ENCODE measurements around the gene PIGR.

The PIGR gene

DNA sequence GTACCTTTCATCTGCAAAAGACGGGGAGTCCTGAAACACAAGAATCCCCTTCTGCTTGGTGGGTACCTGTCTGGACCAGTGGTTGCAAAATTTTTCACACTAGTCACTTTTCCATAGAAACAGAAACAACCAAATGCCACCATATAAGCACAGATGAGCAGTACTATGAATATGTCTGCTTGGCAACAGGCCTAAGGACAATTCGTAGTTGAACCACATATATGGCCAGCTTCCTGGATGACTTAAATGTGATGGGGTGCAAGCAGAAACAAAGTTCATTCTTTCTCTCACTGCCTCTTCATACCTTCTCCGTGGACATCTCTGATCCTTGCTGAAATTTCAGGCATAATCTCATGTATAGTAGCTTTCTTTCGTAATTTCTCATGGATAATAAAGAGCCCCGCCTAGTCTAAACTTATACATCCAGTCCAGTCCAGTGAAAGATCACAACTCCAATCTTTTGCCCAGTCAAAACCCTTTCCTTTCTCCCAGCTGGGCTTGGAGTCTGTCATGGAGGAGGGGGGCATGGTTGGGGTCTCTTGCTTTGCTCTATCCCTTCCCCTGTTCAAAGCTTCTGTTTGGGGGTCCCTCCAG is 16.9 kb upstream of the PIGR start:
- POLR2A ChIA-PET, result interaction anchor here (0.5 kb wide), 1 partner anchor 335 kb away, joined by 5 read pairs; no protein-coding TSS in a partner anchor
- WGBS (ENCODE audit: insufficient coverage), result 100% methylated on average over 5 of the region's 5 CpGs

DNA sequence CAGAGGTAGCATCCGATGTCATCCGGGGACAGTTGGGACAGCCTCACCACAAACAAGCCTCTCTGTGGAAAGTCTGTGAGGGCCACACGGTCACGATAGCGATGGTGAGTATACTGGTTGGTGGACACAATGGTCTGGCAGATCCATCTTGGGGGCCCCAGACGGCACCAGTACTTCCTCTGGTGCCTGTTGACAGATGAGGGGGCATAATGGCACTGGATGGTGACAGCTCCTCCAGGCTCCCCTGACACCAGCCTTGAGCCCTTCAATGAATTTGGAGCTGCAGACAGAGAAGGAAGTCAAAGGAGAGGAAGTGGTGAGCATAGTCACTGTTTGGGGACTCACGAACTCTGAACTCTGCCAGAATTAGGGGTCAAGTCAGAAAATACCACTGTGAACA is 16.0 kb upstream of the PIGR start:
- Histone ChIP-seq H3K4me1 (ENCODE audit: control extremely low read depth in 1 of 4, control insufficient read depth in 4 of 4, insufficient read depth in 4 of 4, low read length in 3 of 4) (peaks cover 6 to 44% (median 21%) of the 10 kb centered on the region in 4 experiments), H3K4me3 (ENCODE audit: control insufficient read depth in 1 of 7, extremely low read depth in 1 of 7, insufficient read depth in 4 of 7, low read depth in 2 of 7, low read length in 6 of 7) (no peak overlapping the region), H3K27me3 (replicated peaks in 2 of 5; ENCODE audit: control insufficient read depth in 4 of 5, insufficient read depth in 5 of 5, low read length in 4 of 5) (no peaks in the 10 kb centered on the region), H3K9me3 (ENCODE audit: control extremely low read depth in 1 of 5, control insufficient read depth in 4 of 5, insufficient read depth in 2 of 5, low read depth in 1 of 5, low read length in 4 of 5) (no peaks in the 10 kb centered on the region), H3K36me3 (ENCODE audit: control insufficient read depth in 4 of 4, insufficient read depth in 4 of 4, low read length in 3 of 4) (no peaks in the 10 kb centered on the region), H3K27ac (ENCODE audit: insufficient read depth in 1 of 2, low read depth in 1 of 2, low read length in 2 of 2, poor library complexity in 1 of 2, severe bottlenecking in 2 of 2) (no peak overlapping the region)
- ChIA-PET POLR2A (no interaction called here), CTCF (interaction anchor here (1.5 to 4.8 kb wide), 4 partner anchors 11 to 27 kb away, joined by 3 to 31 read pairs (median 21); no protein-coding TSS in a partner anchor)
- peak in 2 of 3 donors; percentile 67 to 82 for DNase-seq
- 69% methylated on average over 7 of the region's 7 CpGs for WGBS (ENCODE audit: insufficient coverage)

More for the DNA sequence above, 16.9 kb upstream of the PIGR start:
- DNase-seq, result no peak
- Histone ChIP-seq H3K9me3 (ENCODE audit: control extremely low read depth in 1 of 5, control insufficient read depth in 4 of 5, insufficient read depth in 2 of 5, low read depth in 1 of 5, low read length in 4 of 5) (no peaks in the 10 kb centered on the region), H3K4me1 (ENCODE audit: control extremely low read depth in 1 of 4, control insufficient read depth in 4 of 4, insufficient read depth in 4 of 4, low read length in 3 of 4) (peaks cover 15 to 53% (median 30%) of the 10 kb centered on the region in 4 experiments), H3K27ac (ENCODE audit: insufficient read depth in 1 of 2, low read depth in 1 of 2, low read length in 2 of 2, poor library complexity in 1 of 2, severe bottlenecking in 2 of 2) (no peak overlapping the region), H3K4me3 (ENCODE audit: control insufficient read depth in 1 of 7, extremely low read depth in 1 of 7, insufficient read depth in 4 of 7, low read depth in 2 of 7, low read length in 6 of 7) (no peak overlapping the region), H3K36me3 (ENCODE audit: control insufficient read depth in 4 of 4, insufficient read depth in 4 of 4, low read length in 3 of 4) (no peaks in the 10 kb centered on the region), H3K27me3 (replicated peaks in 2 of 5; ENCODE audit: control insufficient read depth in 4 of 5, insufficient read depth in 5 of 5, low read length in 4 of 5) (no peaks in the 10 kb centered on the region)
- CTCF ChIA-PET, result interaction anchor here (0.6 to 4.8 kb wide), 5 partner anchors 10 to 314 kb away, joined by 3 to 31 read pairs (median 13); no protein-coding TSS in a partner anchor

DNA sequence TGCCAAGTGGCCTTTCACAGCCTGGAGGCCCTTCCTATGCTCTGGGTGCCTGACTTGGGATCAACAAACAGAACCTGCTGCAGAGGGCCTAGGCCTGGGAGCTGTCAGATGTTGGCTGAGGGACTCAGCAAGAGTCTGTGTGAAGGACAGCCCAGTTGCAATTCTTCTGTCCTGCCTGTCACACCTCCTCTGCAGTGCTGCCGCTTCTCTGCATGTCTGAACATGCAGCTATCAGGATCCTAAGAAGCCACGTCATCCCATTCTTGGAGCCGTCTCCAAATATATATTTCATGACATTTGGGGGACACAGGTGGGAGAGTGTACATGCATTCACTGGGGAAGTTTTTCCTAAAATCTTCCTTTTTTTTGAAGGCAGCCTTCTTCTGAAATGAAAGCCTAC is 15.4 kb upstream of the PIGR start:
- H3K27ac ChIP-seq (ENCODE audit: insufficient read depth in 1 of 2, low read depth in 1 of 2, low read length in 2 of 2, poor library complexity in 1 of 2, severe bottlenecking in 2 of 2), result no peak overlapping the region
- WGBS (ENCODE audit: insufficient coverage), result 67% methylated on average over 3 of the region's 3 CpGs
- CTCF ChIA-PET, result interaction anchor here (0.9 to 4.8 kb wide), 6 partner anchors 12 to 42 kb away, joined by 3 to 31 read pairs (median 8); no protein-coding TSS in a partner anchor
- POLR2A ChIA-PET, result no interaction called here
- no peak for DNase-seq
- H3K9me3 ChIP-seq (ENCODE audit: control extremely low read depth in 1 of 5, control insufficient read depth in 4 of 5, insufficient read depth in 2 of 5, low read depth in 1 of 5, low read length in 4 of 5), result no peaks in the 10 kb centered on the region
- peaks cover 0 to 38% (median 15%) of the 10 kb centered on the region in 4 experiments for H3K4me1 ChIP-seq (ENCODE audit: control extremely low read depth in 1 of 4, control insufficient read depth in 4 of 4, insufficient read depth in 4 of 4, low read length in 3 of 4)
- no peaks in the 10 kb centered on the region for H3K36me3 ChIP-seq (ENCODE audit: control insufficient read depth in 4 of 4, insufficient read depth in 4 of 4, low read length in 3 of 4)
- no peaks in the 10 kb centered on the region for H3K27me3 ChIP-seq (replicated peaks in 2 of 5; ENCODE audit: control insufficient read depth in 4 of 5, insufficient read depth in 5 of 5, low read length in 4 of 5)
- H3K4me3 ChIP-seq (ENCODE audit: control insufficient read depth in 1 of 7, extremely low read depth in 1 of 7, insufficient read depth in 4 of 7, low read depth in 2 of 7, low read length in 6 of 7), result no peak overlapping the region

DNA sequence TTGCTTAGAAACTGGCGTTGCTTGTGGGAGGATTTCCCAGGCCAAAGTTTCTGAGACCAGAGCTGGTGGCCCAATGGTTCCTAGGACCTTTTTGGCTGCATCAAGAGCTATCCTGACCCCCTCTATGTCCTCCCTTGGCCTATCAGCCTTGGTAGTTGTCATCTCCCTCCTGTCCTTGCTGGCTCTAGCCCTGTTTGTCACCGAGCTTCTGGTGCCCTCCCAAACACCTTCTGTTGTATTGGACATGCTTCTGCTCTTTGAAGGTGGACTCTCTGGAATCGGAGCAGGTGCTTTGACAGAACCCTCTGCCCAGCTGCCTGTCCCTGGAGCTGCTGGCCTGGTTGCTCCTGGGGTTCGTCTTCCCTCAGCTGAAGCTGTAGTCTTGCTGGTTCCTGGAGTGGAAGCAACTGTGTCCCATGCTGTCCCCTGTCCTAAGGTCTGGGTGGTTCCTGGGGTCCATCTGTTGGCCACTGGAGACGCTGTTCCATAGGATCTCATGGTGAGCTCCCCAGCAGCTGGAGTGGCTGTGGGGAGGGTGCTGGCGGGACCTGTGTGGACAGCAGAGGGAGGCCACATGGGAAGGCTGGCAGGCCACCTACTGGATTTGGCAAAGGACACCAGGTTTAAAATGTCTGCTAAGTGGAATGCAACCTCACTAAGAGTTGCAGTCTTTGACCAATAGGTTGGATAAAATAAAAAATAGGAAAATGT is 14.6 kb upstream of the PIGR start:
- H3K9me3 ChIP-seq (ENCODE audit: control extremely low read depth in 1 of 5, control insufficient read depth in 4 of 5, insufficient read depth in 2 of 5, low read depth in 1 of 5, low read length in 4 of 5), result no peaks in the 10 kb centered on the region
- H3K27ac ChIP-seq (ENCODE audit: insufficient read depth in 1 of 2, low read depth in 1 of 2, low read length in 2 of 2, poor library complexity in 1 of 2, severe bottlenecking in 2 of 2), result no peak overlapping the region
- DNase-seq, result no peak
- H3K4me1 ChIP-seq (ENCODE audit: control extremely low read depth in 1 of 4, control insufficient read depth in 4 of 4, insufficient read depth in 4 of 4, low read length in 3 of 4), result peaks cover 0 to 33% (median 13%) of the 10 kb centered on the region in 4 experiments
- WGBS (ENCODE audit: insufficient coverage), result 98% methylated on average over 6 of the region's 6 CpGs
- H3K27me3 ChIP-seq (replicated peaks in 2 of 5; ENCODE audit: control insufficient read depth in 4 of 5, insufficient read depth in 5 of 5, low read length in 4 of 5), result no peaks in the 10 kb centered on the region
- no peak overlapping the region for H3K4me3 ChIP-seq (ENCODE audit: control insufficient read depth in 1 of 7, extremely low read depth in 1 of 7, insufficient read depth in 4 of 7, low read depth in 2 of 7, low read length in 6 of 7)
- ChIA-PET CTCF (interaction anchor here (1.1 to 4.8 kb wide), 5 partner anchors 8 to 42 kb away, joined by 3 to 31 read pairs (median 13); no protein-coding TSS in a partner anchor), POLR2A (interaction anchor here (0.7 kb wide), 1 partner anchor 49 kb away, joined by 3 read pairs; no protein-coding TSS in a partner anchor)
- H3K36me3 ChIP-seq (ENCODE audit: control insufficient read depth in 4 of 4, insufficient read depth in 4 of 4, low read length in 3 of 4), result no peaks in the 10 kb centered on the region

DNA sequence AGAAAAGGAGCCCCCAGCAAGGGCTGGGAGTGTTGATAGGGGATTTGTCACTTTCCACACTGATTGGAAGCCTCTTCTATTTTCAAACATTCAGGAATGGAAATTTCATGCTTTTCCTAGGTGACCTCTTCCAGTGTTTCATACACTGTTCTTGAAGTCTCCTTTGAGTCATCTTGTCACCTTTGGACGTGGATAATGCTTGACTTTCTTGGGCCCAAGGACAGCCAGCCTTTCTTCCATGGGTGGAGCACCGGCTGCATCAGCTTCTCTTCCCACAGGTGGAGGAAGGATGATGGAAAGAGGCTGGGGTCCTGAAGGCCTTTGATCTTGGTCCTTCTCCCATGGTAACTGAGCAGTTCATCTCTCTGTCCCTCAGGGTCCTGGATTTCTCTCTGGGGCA is 11.9 kb upstream of the PIGR start:
- no peaks in the 10 kb centered on the region for H3K27me3 ChIP-seq (replicated peaks in 2 of 5; ENCODE audit: control insufficient read depth in 4 of 5, insufficient read depth in 5 of 5, low read length in 4 of 5)
- no peaks in the 10 kb centered on the region for H3K36me3 ChIP-seq (ENCODE audit: control insufficient read depth in 4 of 4, insufficient read depth in 4 of 4, low read length in 3 of 4)
- H3K4me1 ChIP-seq (ENCODE audit: control extremely low read depth in 1 of 4, control insufficient read depth in 4 of 4, insufficient read depth in 4 of 4, low read length in 3 of 4), result peaks cover 0 to 38% (median 15%) of the 10 kb centered on the region in 4 experiments
- H3K27ac ChIP-seq (ENCODE audit: insufficient read depth in 1 of 2, low read depth in 1 of 2, low read length in 2 of 2, poor library complexity in 1 of 2, severe bottlenecking in 2 of 2), result no peak overlapping the region
- no peak overlapping the region for H3K4me3 ChIP-seq (ENCODE audit: control insufficient read depth in 1 of 7, extremely low read depth in 1 of 7, insufficient read depth in 4 of 7, low read depth in 2 of 7, low read length in 6 of 7)
- CTCF ChIA-PET, result interaction anchor here (1.3 to 1.4 kb wide), 2 partner anchors 12 to 24 kb away, joined by 4 to 7 read pairs; partner anchors contain the start of gene PIGR
- H3K9me3 ChIP-seq (ENCODE audit: control extremely low read depth in 1 of 5, control insufficient read depth in 4 of 5, insufficient read depth in 2 of 5, low read depth in 1 of 5, low read length in 4 of 5), result no peaks in the 10 kb centered on the region
- no peak for DNase-seq
- WGBS (ENCODE audit: insufficient coverage), result 92% methylated on average over 2 of the region's 2 CpGs
- POLR2A ChIA-PET, result no interaction called here

DNA sequence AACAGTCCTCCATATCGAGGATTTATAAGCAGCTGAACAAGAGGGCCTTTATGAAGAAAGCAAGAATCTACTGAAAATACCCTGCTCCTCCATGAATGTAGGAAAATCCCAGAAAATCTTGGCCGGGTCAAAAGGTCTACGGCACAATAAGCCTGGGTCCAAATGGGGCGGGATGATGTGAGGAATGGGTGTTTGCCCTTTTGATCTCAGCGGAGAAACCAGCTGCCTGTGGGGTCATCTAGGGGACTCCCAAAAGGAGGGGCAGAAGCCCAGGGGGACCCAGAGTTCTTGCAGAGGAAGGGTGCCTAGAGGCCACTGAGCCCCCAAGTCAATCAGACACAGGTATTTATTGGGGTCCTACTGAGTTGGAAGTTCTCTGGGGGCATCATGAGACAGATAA is 11.4 kb upstream of the PIGR start:
- Histone ChIP-seq H3K9me3 (ENCODE audit: control extremely low read depth in 1 of 5, control insufficient read depth in 4 of 5, insufficient read depth in 2 of 5, low read depth in 1 of 5, low read length in 4 of 5) (no peaks in the 10 kb centered on the region), H3K27me3 (replicated peaks in 2 of 5; ENCODE audit: control insufficient read depth in 4 of 5, insufficient read depth in 5 of 5, low read length in 4 of 5) (no peaks in the 10 kb centered on the region), H3K27ac (ENCODE audit: insufficient read depth in 1 of 2, low read depth in 1 of 2, low read length in 2 of 2, poor library complexity in 1 of 2, severe bottlenecking in 2 of 2) (no peak overlapping the region), H3K36me3 (ENCODE audit: control insufficient read depth in 4 of 4, insufficient read depth in 4 of 4, low read length in 3 of 4) (no peaks in the 10 kb centered on the region), H3K4me3 (ENCODE audit: control insufficient read depth in 1 of 7, extremely low read depth in 1 of 7, insufficient read depth in 4 of 7, low read depth in 2 of 7, low read length in 6 of 7) (no peak overlapping the region), H3K4me1 (ENCODE audit: control extremely low read depth in 1 of 4, control insufficient read depth in 4 of 4, insufficient read depth in 4 of 4, low read length in 3 of 4) (peaks cover 0 to 35% (median 14%) of the 10 kb centered on the region in 4 experiments)
- no peak for DNase-seq
- WGBS (ENCODE audit: insufficient coverage), result 96% methylated on average over 5 of the region's 5 CpGs
- ChIA-PET CTCF (interaction anchor here (1.0 to 1.4 kb wide), 4 partner anchors 8 to 53 kb away, joined by 3 to 7 read pairs (median 4); partner anchors contain the start of gene PIGR), POLR2A (no interaction called here)

Measured in common myeloid progenitor, CD34-positive (primary cell).